ENCODE data around the gene UNC5B. TPM values are rescaled to one million over a fixed set of nuclear protein-coding genes. Genes with fewer than 3 reads are reported as not detected.

Gene UNC5B
- total and polyA plus RNA-seq, 2 experiments from 2014 or later, result 2.7 to 6.5 TPM

DNA sequence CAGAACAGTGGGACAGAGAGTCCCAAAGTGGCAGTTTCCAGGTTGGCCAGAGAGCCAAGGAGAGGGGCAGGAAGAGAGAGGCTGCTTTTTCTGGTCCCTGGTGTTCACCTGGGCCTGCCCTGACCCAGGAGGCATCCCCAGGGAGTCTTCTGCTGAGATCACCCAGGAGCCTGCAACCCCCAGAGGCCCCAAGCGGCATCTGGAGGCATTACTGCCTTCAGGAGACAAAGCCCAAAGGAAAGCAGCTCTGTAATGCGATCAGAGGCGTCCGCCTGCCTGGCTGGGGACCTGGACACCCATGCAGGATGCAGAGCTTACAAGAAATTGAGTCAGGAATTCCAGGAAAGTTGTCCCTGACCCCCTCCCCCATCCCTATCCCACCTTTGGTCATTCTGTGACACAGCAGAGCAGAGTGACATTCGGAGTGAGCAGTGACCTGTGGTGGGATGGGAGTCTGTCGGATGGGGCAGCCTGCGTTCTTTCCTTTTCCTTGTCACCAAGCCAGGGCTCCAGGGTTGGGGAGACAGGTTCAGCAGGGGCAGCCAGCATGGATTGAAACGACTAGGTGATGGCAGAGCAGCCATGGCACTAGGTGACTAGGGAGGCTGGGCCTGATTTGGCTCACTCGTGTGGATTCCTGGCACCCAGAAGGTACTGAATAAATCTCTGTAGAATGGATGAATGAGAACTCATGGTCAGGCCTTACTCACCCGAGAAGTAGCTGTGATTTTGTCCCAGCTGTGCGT is 10.4 kb downstream of the UNC5B start:
- no peak for TF ChIP-seq EZH2phosphoT487 (IDR thresholded peaks at IDR 0.05; ENCODE audit: insufficient read depth, low read depth)
- no peak for TF ChIP-seq EZH2 (IDR thresholded peaks at IDR 0.05; ENCODE audit: insufficient read depth, poor library complexity, severe bottlenecking)
- no peaks in the 10 kb centered on the region for H3K79me2 ChIP-seq (ENCODE audit: insufficient read depth)
- H3K9me3 ChIP-seq (ENCODE audit: low read depth), result no peaks in the 10 kb centered on the region
- no peak overlapping the region for H3K4me3 ChIP-seq
- H4K20me1 ChIP-seq (ENCODE audit: insufficient read depth), result no peaks in the 10 kb centered on the region
- H3K27ac ChIP-seq, result no peak overlapping the region
- no peak overlapping the region for H2AFZ ChIP-seq
- in situ Hi-C loops (cut with MboI), result no loop called here
- H3K9me2 ChIP-seq (ENCODE audit: insufficient read depth), result no peaks in the 10 kb centered on the region
- H3K4me1 ChIP-seq (ENCODE audit: insufficient read depth), result peaks cover 9% of the 10 kb centered on the region
- H3K36me3 ChIP-seq (ENCODE audit: low read depth), result no peaks in the 10 kb centered on the region
- WGBS, 2 experiments (ENCODE audit: low coverage in 1 of 2, low lambda C conversion rate in 2 of 2, missing lambda C conversion rate in 2 of 2), result 69 to 73% methylated on average over 11 of the region's 11 CpGs
- no peaks in the 10 kb centered on the region; the same call in 1 of the 2 replicates for H3F3A ChIP-seq (ENCODE audit: insufficient read depth)
- no peak overlapping the region for H3K4me2 ChIP-seq (ENCODE audit: unreplicated experiment)
- DNase-seq, result peak; percentile 76
- H3K27me3 ChIP-seq (replicated peaks; ENCODE audit: insufficient read depth), result no peaks in the 10 kb centered on the region
- H3K9ac ChIP-seq, result no peak overlapping the region

DNA sequence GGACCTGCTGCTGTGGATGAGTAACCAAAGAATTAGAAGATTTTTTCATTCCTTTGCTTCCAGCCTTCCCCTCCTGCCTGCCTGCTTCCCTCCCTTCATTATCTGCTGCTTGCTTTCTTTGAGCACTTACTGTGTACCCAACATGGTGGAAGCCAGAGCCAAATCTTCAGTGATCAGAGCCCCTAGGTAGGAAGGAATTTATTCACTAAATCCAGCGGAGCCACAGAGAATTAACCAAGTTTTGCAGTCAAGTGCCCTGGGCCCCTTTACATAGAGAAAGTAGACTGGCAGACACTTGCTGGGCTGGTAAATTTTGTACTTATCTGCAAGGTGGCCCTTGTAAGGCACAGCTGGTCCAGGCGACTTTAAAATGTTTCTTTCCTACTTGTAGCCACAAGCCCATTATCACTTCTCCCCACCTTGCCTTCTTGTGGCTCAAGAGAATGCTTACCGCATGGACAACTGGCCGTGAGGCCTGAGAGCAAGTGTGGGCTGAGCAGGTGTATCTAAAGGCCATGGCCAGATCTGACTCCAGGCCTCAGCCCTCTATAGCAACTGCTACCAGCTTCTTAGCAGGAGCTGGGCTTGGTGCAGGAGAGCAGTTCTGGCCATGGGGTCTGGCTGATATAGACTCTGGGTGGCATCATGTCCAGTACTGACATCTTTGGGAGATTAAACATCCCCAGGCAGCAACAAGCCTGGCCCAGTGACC is 11.1 kb downstream of the UNC5B start:
- DNase-seq, result no peak
- Histone ChIP-seq H3K27me3 (replicated peaks; ENCODE audit: insufficient read depth) (no peaks in the 10 kb centered on the region), H2AFZ (no peak overlapping the region), H3K79me2 (ENCODE audit: insufficient read depth) (no peaks in the 10 kb centered on the region), H3K36me3 (ENCODE audit: low read depth) (no peaks in the 10 kb centered on the region), H3K4me2 (ENCODE audit: unreplicated experiment) (no peak overlapping the region), H4K20me1 (ENCODE audit: insufficient read depth) (no peaks in the 10 kb centered on the region), H3K9me3 (ENCODE audit: low read depth) (no peaks in the 10 kb centered on the region), H3K27ac (no peak overlapping the region), H3K9ac (no peak overlapping the region), H3F3A (ENCODE audit: insufficient read depth) (no peaks in the 10 kb centered on the region; the same call in 1 of the 2 replicates), H3K4me1 (ENCODE audit: insufficient read depth) (peaks cover 9% of the 10 kb centered on the region; the same call in 1 of the 2 replicates), H3K9me2 (ENCODE audit: insufficient read depth) (no peaks in the 10 kb centered on the region), H3K4me3 (no peak overlapping the region)
- no peak for TF ChIP-seq EZH2 (IDR thresholded peaks at IDR 0.05; ENCODE audit: insufficient read depth, poor library complexity, severe bottlenecking)
- TF ChIP-seq EZH2phosphoT487 (IDR thresholded peaks at IDR 0.05; ENCODE audit: insufficient read depth, low read depth), result no peak
- WGBS, 2 experiments (ENCODE audit: low coverage in 1 of 2, low lambda C conversion rate in 2 of 2, missing lambda C conversion rate in 2 of 2), result 94 to 97% methylated on average over 4 of the region's 4 CpGs
- in situ Hi-C loops (cut with MboI), result no loop called here

DNA sequence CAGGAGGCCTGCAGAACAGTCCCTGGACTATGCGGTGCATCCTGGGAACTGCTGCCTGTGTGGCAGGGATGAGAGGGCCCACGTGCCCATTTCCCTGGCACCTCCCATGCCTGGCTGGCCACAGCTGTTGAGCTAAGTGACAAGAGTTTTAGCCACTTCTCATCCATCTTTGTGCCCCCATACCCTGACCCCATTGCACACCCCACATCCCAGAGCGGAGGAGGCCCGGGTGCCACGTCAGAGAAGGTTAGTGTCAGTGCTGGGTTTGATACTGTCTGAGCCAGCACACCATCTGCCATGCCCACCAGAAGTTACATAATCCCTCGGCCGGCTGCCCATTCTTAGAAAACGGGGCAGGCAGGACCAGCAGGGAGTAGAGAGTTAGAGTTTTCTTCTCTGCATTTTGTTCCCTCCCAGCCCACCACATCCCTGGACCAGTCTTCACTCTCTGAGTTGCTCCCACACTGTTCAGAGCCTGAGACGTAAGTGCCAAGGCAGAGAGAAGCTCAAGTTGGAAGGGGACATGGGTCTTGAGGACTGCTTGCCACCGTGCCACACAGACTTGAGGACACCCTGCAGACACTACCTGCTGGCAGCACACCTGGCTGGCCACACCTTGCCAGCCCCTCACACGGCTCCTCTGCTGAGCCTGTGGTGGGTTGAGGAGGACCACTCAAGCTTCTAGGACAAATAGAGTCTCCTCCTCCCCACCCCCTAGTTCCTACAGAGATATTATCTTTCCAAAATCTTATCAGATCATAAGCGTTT is 13.1 kb downstream of the UNC5B start:
- no peak overlapping the region for H2AFZ ChIP-seq
- 71 to 74% methylated on average over 12 of the region's 12 CpGs for WGBS, 2 experiments (ENCODE audit: low coverage in 1 of 2, low lambda C conversion rate in 2 of 2, missing lambda C conversion rate in 2 of 2)
- peaks cover 9% of the 10 kb centered on the region; the same call in 1 of the 2 replicates for H3K4me1 ChIP-seq (ENCODE audit: insufficient read depth)
- no peaks in the 10 kb centered on the region for H3K9me2 ChIP-seq (ENCODE audit: insufficient read depth)
- no peaks in the 10 kb centered on the region for H3K9me3 ChIP-seq (ENCODE audit: low read depth)
- no peak overlapping the region for H3K27ac ChIP-seq
- H3K36me3 ChIP-seq (ENCODE audit: low read depth), result no peaks in the 10 kb centered on the region
- TF ChIP-seq EZH2 (IDR thresholded peaks at IDR 0.05; ENCODE audit: insufficient read depth, poor library complexity, severe bottlenecking), result no peak
- no peak for TF ChIP-seq EZH2phosphoT487 (IDR thresholded peaks at IDR 0.05; ENCODE audit: insufficient read depth, low read depth)
- H3K79me2 ChIP-seq (ENCODE audit: insufficient read depth), result no peaks in the 10 kb centered on the region
- in situ Hi-C loops (cut with MboI), result no loop called here
- H3F3A ChIP-seq (ENCODE audit: insufficient read depth), result no peaks in the 10 kb centered on the region; the same call in 1 of the 2 replicates
- no peak overlapping the region for H3K4me3 ChIP-seq
- H3K27me3 ChIP-seq (replicated peaks; ENCODE audit: insufficient read depth), result no peaks in the 10 kb centered on the region
- no peak for DNase-seq
- H4K20me1 ChIP-seq (ENCODE audit: insufficient read depth), result no peaks in the 10 kb centered on the region
- H3K9ac ChIP-seq, result no peak overlapping the region
- no peak overlapping the region for H3K4me2 ChIP-seq (ENCODE audit: unreplicated experiment)
